Measurements from ENCODE around the gene DLG1. TPM values are rescaled to one million over a fixed set of nuclear protein-coding genes. Genes with fewer than 3 reads are reported as not detected.

DLG1 gene
- total RNA-seq, 2 donors from 2014 or later = 115 to 124 TPM

- Histone ChIP-seq H3K27me3 (no peaks in the 10 kb centered on the region), H3K36me3 (no peaks in the 10 kb centered on the region), H3K9me3 (no peaks in the 10 kb centered on the region), H3K9ac (ENCODE audit: low read depth in 2 of 2, low read length in 2 of 2) (no peak overlapping the region), H3K27ac (no peak overlapping the region), H3K4me1 (no peaks in the 10 kb centered on the region), H3K4me3 (no peak overlapping the region)
- no peak for DNase-seq
- no peak for TF ChIP-seq CTCF (IDR thresholded peaks at IDR 0.05)
- intact Hi-C loops (cut with DNase I) = no loop called here
These were observed 148.9 kb downstream of the DLG1 start for GRCh38 chr3:197149528-197149927.

DNA sequence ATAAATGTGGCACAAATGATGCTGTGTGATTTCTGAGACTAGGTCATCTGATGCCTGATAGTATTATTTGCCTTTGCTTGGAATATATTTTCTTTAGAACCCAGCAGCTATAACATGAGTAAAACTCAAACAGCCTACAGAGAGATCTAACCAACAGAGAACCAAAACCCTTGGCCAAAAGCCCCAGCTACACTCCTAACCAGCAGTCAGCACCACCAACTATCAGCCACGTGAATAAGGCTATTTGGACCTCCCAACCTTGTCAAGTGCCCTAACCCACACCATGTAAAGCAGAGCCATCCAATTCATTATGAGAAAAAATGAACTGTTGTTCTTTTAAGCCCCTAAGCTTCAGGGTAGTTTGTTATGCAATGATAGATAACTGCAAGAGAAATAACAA lies 154.2 kb downstream of the DLG1 start:
- Histone ChIP-seq H3K36me3 (no peaks in the 10 kb centered on the region), H3K4me3 (no peak overlapping the region), H3K4me1 (no peaks in the 10 kb centered on the region), H3K27ac (no peak overlapping the region), H3K27me3 (no peaks in the 10 kb centered on the region), H3K9ac (ENCODE audit: low read depth in 2 of 2, low read length in 2 of 2) (no peak overlapping the region), H3K9me3 (no peaks in the 10 kb centered on the region)
- no peak for TF ChIP-seq CTCF (IDR thresholded peaks at IDR 0.05)
- DNase-seq = no peak
- intact Hi-C loops (cut with DNase I) = no loop called here

- H3K9me3 ChIP-seq = no peaks in the 10 kb centered on the region
- TF ChIP-seq CTCF (IDR thresholded peaks at IDR 0.05) = no peak
- H3K9ac ChIP-seq (ENCODE audit: low read depth in 2 of 2, low read length in 2 of 2) = no peak overlapping the region
- no peaks in the 10 kb centered on the region for H3K27me3 ChIP-seq
- no peaks in the 10 kb centered on the region for H3K4me1 ChIP-seq
- no peak overlapping the region for H3K4me3 ChIP-seq
- no peak overlapping the region for H3K27ac ChIP-seq
- intact Hi-C loops (cut with DNase I) = no loop called here
- no peak for DNase-seq
- H3K36me3 ChIP-seq = peaks cover 8% of the 10 kb centered on the region
These were observed 158.8 kb downstream of the DLG1 start for GRCh38 chr3:197139586-197139985.

DNA sequence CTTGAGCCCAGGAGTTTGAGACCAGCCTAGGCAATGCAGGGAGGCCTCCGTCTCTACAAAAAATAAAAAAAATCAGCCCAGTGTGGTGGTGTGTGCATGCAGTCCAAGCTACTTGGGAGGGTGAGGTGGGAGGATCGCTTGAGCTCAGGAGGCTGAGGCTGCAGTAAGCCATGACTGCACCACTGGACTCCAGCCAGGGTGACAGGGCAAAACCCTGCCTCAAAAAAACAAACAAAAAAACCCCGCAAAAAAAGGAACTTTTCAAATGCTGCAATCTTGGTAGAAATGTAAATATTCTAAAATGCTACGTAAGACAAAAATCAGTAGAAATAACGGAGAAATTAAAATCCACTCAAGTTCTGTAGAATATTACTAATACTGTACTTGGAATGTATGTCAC lies 160.7 kb downstream of the DLG1 start:
- no peaks in the 10 kb centered on the region for H3K4me1 ChIP-seq
- no peaks in the 10 kb centered on the region for H3K9me3 ChIP-seq
- intact Hi-C loops (cut with DNase I) = no loop called here
- H3K4me3 ChIP-seq = no peak overlapping the region
- no peak overlapping the region for H3K27ac ChIP-seq
- no peak for TF ChIP-seq CTCF (IDR thresholded peaks at IDR 0.05)
- H3K36me3 ChIP-seq = peaks cover 8% of the 10 kb centered on the region
- no peaks in the 10 kb centered on the region for H3K27me3 ChIP-seq
- no peak for DNase-seq
- no peak overlapping the region for H3K9ac ChIP-seq (ENCODE audit: low read depth in 2 of 2, low read length in 2 of 2)

DNA sequence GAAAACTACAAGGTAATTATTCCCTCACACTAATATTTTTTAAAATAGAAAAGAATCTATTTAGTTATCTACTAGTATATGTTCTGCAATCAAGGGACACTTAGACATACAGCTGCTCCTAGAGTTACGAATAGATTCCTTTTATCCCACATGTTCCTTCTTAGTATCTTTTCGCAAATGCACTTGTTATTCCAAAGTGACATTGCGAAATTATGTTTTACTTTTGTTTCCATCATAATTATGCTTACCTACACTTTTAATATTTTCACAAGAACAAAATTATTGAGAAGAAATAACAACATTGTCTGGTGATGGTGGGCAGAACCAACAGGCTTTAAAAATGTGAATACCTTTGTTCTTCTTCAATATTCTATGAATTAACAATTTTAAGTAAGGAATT lies 161.7 kb downstream of the DLG1 start:
- no peaks in the 10 kb centered on the region for H3K9me3 ChIP-seq
- no peak for DNase-seq
- no peak overlapping the region for H3K27ac ChIP-seq
- no peak overlapping the region for H3K9ac ChIP-seq (ENCODE audit: low read depth in 2 of 2, low read length in 2 of 2)
- H3K4me1 ChIP-seq = no peaks in the 10 kb centered on the region
- no peak overlapping the region for H3K4me3 ChIP-seq
- peaks cover 8% of the 10 kb centered on the region for H3K36me3 ChIP-seq
- no peak for TF ChIP-seq CTCF (IDR thresholded peaks at IDR 0.05)
- intact Hi-C loops (cut with DNase I) = no loop called here
- H3K27me3 ChIP-seq = no peaks in the 10 kb centered on the region

DNA sequence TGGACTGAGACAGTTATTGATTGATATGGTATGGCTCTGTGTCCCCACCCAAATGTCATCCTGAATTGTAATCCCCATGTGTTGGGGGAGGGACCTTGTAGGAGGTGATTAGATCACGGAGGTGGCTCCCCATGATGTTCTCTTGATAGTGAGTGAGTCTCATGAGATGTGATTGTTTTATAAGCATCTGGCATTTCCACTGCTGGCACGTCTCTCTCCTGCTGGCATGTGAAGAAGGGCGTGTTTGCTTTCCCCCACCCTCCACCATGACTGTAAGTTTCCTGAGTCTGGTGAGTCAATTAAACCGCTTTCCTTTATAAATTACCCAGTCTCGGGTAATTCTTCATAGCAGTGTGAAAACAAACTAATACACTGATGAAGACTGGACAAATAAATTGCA lies 163.2 kb downstream of the DLG1 start:
- Histone ChIP-seq H3K9me3 (no peaks in the 10 kb centered on the region), H3K36me3 (peaks cover 8% of the 10 kb centered on the region), H3K27me3 (no peaks in the 10 kb centered on the region), H3K9ac (ENCODE audit: low read depth in 2 of 2, low read length in 2 of 2) (no peak overlapping the region), H3K4me3 (no peak overlapping the region), H3K27ac (no peak overlapping the region), H3K4me1 (no peaks in the 10 kb centered on the region)
- TF ChIP-seq CTCF (IDR thresholded peaks at IDR 0.05) = no peak
- DNase-seq = no peak
- intact Hi-C loops (cut with DNase I) = no loop called here
